ENCODE data around the gene FAM98C. TPM values are rescaled to one million over a fixed set of nuclear protein-coding genes. Genes with fewer than 3 reads are reported as not detected.

Gene FAM98C
- total RNA-seq, 1 experiment from 2014 or later: 10.2 TPM

GRCh38 chr19:38401148-38401547 lies 1.7 kb upstream of the FAM98C start (continued):
- TF ChIP-seq MAX (CRISPR knock-in tag; IDR thresholded peaks at IDR 0.05) (no peak), FOXP1 (CRISPR knock-in tag; IDR thresholded peaks at IDR 0.05; ENCODE audit: borderline replicate concordance) (no peak), NR1H2 (CRISPR knock-in tag; IDR thresholded peaks at IDR 0.05) (no peak), SP1 (CRISPR knock-in tag; conservative IDR thresholded peaks at IDR 0.05) (no peak), ZNF532 (CRISPR knock-in tag; IDR thresholded peaks at IDR 0.05; ENCODE audit: borderline replicate concordance) (no peak), ZNF416 (CRISPR knock-in tag; IDR thresholded peaks at IDR 0.05) (no peak), ZBTB43 (CRISPR knock-in tag; IDR thresholded peaks at IDR 0.05) (no peak), MXD4 (CRISPR knock-in tag; IDR thresholded peaks at IDR 0.05; ENCODE audit: borderline replicate concordance) (no peak)

DNA sequence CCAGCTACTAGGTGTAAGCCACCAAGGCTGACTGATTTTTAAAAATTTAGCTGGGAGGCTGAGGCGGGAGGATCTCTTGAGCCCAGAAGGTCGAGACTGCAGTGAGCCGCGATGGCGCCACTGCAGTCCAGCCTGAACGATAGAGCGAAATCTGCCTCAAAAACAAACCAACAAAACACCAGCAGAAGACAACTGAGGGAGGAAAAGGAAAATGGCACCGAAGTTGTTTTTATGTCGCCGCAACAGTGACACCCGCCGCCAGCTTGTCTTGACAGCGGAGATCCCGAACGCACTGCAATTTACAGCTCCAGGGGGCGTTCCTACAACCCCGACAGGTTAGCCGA lies 298 bp upstream of the FAM98C start:
- Mint-ChIP-seq H3K4me3 (peak overlapping the region; percentile 56), H3K9me3 (no peaks in the 10 kb centered on the region), H3K4me1 (no peaks in the 10 kb centered on the region), H3K27me3 (ENCODE audit: low read depth) (peaks cover 64% of the 10 kb centered on the region), H3K36me3 (no peaks in the 10 kb centered on the region), H3K27ac (no peak overlapping the region)
- POLR2A ChIA-PET: interaction anchor here (0.9 to 2.0 kb wide), 10 partner anchors 13 to 232 kb away, joined by 3 to 14 read pairs (median 4); partner anchors contain the start of genes GGN, PSMD8 and SPRED3
- DNase-seq (ENCODE audit: low spot score) (no peak), ATAC-seq (no peak)
- CTCF ChIA-PET: interaction anchor here (0.5 to 3.0 kb wide), 103 partner anchors 9 to 908 kb away, joined by 3 to 110 read pairs (median 5); partner anchors contain the start of genes ACTN4, C19orf33, CATSPERG and CCER2
- TF ChIP-seq MXD4 (CRISPR knock-in tag; IDR thresholded peaks at IDR 0.05; ENCODE audit: borderline replicate concordance) (no peak), TEAD1 (CRISPR knock-in tag; IDR thresholded peaks at IDR 0.05) (no peak), ARID4B (CRISPR knock-in tag; IDR thresholded peaks at IDR 0.05; ENCODE audit: borderline replicate concordance) (no peak), FOXK1 (CRISPR knock-in tag; IDR thresholded peaks at IDR 0.05) (no peak; the same call in 1 of the 2 replicates), ZNF396 (CRISPR knock-in tag; IDR thresholded peaks at IDR 0.05; ENCODE audit: borderline replicate concordance) (no peak), HMGA2 (CRISPR knock-in tag; IDR thresholded peaks at IDR 0.05) (no peak), ZNF232 (CRISPR knock-in tag; IDR thresholded peaks at IDR 0.05) (no peak)
- TF ChIP-seq, protein P1, sequence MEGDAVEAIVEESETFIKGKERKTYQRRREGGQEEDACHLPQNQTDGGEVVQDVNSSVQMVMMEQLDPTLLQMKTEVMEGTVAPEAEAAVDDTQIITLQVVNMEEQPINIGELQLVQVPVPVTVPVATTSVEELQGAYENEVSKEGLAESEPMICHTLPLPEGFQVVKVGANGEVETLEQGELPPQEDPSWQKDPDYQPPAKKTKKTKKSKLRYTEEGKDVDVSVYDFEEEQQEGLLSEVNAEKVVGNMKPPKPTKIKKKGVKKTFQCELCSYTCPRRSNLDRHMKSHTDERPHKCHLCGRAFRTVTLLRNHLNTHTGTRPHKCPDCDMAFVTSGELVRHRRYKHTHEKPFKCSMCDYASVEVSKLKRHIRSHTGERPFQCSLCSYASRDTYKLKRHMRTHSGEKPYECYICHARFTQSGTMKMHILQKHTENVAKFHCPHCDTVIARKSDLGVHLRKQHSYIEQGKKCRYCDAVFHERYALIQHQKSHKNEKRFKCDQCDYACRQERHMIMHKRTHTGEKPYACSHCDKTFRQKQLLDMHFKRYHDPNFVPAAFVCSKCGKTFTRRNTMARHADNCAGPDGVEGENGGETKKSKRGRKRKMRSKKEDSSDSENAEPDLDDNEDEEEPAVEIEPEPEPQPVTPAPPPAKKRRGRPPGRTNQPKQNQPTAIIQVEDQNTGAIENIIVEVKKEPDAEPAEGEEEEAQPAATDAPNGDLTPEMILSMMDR (IDR thresholded peaks at IDR 0.05): no peak
- TF ChIP-seq, protein P2, sequence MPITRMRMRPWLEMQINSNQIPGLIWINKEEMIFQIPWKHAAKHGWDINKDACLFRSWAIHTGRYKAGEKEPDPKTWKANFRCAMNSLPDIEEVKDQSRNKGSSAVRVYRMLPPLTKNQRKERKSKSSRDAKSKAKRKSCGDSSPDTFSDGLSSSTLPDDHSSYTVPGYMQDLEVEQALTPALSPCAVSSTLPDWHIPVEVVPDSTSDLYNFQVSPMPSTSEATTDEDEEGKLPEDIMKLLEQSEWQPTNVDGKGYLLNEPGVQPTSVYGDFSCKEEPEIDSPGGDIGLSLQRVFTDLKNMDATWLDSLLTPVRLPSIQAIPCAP (CRISPR knock-in tag; IDR thresholded peaks at IDR 0.05): no peak
- TF ChIP-seq, protein P3, sequence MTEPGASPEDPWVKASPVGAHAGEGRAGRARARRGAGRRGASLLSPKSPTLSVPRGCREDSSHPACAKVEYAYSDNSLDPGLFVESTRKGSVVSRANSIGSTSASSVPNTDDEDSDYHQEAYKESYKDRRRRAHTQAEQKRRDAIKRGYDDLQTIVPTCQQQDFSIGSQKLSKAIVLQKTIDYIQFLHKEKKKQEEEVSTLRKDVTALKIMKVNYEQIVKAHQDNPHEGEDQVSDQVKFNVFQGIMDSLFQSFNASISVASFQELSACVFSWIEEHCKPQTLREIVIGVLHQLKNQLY (CRISPR knock-in tag; IDR thresholded peaks at IDR 0.05): no peak
- TF ChIP-seq, protein P4, sequence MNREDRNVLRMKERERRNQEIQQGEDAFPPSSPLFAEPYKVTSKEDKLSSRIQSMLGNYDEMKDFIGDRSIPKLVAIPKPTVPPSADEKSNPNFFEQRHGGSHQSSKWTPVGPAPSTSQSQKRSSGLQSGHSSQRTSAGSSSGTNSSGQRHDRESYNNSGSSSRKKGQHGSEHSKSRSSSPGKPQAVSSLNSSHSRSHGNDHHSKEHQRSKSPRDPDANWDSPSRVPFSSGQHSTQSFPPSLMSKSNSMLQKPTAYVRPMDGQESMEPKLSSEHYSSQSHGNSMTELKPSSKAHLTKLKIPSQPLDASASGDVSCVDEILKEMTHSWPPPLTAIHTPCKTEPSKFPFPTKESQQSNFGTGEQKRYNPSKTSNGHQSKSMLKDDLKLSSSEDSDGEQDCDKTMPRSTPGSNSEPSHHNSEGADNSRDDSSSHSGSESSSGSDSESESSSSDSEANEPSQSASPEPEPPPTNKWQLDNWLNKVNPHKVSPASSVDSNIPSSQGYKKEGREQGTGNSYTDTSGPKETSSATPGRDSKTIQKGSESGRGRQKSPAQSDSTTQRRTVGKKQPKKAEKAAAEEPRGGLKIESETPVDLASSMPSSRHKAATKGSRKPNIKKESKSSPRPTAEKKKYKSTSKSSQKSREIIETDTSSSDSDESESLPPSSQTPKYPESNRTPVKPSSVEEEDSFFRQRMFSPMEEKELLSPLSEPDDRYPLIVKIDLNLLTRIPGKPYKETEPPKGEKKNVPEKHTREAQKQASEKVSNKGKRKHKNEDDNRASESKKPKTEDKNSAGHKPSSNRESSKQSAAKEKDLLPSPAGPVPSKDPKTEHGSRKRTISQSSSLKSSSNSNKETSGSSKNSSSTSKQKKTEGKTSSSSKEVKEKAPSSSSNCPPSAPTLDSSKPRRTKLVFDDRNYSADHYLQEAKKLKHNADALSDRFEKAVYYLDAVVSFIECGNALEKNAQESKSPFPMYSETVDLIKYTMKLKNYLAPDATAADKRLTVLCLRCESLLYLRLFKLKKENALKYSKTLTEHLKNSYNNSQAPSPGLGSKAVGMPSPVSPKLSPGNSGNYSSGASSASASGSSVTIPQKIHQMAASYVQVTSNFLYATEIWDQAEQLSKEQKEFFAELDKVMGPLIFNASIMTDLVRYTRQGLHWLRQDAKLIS (CRISPR knock-in tag; IDR thresholded peaks at IDR 0.05; ENCODE audit: borderline replicate concordance): no peak

Measured in WTC11 (cell line).